Embryonic facial prominence (tissue), 1 donor: Measurements from ENCODE around the gene C1orf21.

Experiments used
- DNase-seq: peaks from one replicate; pipeline ENCODE4 v3.0.0-alpha.2; 2016; ENCODE audit errors: extremely low spot score

Gene C1orf21

GRCh38 chr1:184650177-184650866 lies 263.5 kb downstream of the C1orf21 start:
- no peak for DNase-seq

DNA sequence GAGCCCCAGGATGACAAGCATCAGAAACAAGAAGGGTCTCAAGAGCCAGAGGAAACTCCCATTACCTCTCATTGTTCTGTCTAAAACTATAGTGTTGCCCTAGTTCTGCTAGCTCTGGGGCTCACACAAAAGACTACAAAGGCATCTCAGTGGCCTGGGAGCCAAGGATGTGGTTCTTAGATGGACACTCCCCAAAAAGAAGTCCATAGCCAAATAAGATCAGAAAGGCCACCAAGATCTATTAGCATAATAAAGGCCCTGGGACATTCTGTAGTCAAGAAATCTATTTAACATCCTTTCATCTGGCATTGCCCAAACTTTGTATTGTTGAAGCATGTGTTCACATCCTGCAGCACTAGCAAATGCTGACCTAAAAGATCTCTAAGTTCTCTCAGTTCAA lies 268.4 kb downstream of the C1orf21 start:
- DNase-seq: no peak

- no peak for DNase-seq
These were observed 269.4 kb downstream of the C1orf21 start for GRCh38 chr1:184656221-184656620.

GRCh38 chr1:184658055-184658454 lies 271.2 kb downstream of the C1orf21 start:
- DNase-seq: no peak

- no peak for DNase-seq
These were observed 273.8 kb downstream of the C1orf21 start for GRCh38 chr1:184660462-184661191.

DNA sequence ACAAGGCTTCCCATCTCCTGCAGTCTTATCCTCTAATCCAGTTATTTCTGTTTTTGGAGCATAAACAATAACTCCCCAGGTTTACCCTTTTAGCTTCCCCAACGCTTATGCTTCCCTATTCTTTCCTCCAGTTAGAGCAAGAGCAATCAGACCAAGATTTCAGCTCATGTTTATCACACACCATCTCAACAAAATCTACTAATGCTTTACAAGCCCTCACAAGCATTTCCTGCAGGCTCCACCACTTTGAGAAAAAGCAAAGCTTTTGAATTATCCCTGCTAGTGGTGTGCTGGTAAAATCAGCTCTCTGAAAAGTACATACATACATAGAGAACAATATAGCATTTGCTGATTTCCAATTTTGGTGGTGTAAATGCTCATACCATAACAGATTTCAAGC lies 275.0 kb downstream of the C1orf21 start:
- DNase-seq: no peak

DNA sequence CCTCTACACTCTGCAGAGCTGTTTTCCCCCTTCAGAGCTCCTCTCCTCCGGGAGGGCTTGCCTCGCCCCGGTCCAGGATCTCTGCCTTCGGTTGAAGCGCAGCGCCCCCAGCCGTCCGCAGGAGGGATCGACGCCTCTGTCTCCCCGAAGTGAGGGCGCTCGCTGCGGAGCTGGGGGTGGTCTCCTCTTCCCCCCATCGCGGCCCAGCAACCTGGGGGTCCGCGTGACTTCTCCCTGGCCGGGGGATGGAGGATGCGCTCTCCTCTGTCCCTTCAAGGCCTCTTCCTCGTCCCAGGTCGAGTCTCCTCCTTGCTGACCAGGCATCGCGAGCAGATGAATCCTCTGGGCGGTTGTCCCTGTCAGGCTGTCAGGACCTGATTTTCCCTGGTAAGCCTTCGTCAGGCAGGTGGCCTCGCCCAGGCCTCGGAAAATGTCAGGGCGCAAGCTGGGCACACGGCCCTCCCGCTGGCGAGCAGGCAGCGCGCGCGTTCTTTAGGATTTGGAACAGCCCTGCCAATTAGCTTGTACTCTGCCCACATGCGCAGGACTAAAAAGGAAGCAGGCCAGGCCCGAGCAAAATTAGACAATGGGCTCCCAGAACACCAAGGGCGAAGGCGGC lies 277.3 kb downstream of the C1orf21 start:
- DNase-seq: peak; percentile 52

DNA sequence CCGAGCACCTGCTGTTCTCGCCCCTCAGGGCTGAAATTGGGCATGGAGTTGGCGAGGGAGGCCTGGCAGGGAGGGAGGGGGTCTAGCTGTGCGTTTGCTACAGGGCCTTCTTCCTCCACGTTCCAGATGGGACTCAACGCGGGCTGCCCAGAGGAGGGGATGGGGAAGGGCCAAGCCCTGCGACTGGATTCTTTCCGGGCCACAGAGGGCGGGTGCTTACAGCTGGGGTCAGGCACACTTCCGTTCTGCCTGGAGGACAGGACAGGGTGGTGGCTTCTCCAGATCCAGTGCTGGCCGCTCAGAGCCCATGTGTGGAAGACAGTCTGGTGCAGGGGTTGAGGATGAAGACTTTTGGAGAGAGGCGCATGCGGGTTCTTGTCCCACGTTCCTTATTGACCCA lies 277.8 kb downstream of the C1orf21 start:
- no peak for DNase-seq

DNA sequence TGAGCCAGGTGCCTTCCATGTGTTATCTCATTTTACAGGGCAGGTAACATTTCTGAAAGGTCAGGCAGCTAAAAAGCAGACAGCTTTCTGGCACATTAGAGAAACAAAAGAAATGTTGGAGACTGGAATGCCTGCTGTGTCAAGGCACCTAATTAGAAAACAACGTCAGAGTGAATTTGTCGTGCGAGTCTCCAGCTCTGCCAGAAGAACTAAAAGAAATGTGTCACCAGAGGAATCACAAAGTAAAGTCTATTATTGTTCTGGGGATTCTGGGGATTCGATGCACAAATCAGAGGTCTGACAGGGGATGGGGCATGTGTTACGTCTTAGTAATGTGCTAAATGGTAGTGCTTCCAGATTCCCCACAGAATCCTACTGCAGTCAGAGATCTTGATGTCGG lies 278.5 kb downstream of the C1orf21 start:
- DNase-seq: no peak

DNA sequence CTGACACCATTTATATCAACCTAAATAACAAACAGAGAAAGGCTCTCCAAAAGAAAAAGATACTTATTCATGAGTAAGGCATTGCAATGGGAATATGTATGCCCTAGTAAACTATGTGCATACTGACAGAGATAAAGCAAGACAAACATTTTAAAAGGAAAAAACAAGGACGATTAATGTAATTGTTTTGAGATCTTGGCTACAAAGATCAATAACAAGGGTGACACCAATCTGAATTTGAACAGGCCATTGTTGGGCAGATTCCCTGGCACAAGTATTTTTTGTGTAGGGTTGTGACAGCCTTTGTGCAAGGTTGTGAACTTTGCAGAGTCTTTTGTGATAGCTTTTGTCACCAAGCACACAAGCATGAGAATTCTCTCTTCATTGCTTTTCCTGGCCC lies 282.6 kb downstream of the C1orf21 start:
- no peak for DNase-seq

GRCh38 chr1:184672013-184672726 lies 285.3 kb downstream of the C1orf21 start:
- no peak for DNase-seq

- no peak for DNase-seq
These were observed 286.5 kb downstream of the C1orf21 start for GRCh38 chr1:184673305-184673704.

GRCh38 chr1:184677344-184677743 lies 290.5 kb downstream of the C1orf21 start:
- no peak for DNase-seq
